HCT116 (cell line): ENCODE data around the gene ETFA.

Experiments used
- CTCF ChIP-seq, 3 experiments: fragments of 200-600 bp in 1 of 3; sonication (generic) in 1 of 3; IDR thresholded peaks in 2 of 3; conservative IDR thresholded peaks in 1 of 3; 2 replicates each; pipeline ENCODE4 v1.5.1; 2012 to 2017; ENCODE audit warnings: low read depth in 2 of 3, low read length in 2 of 3, antibody characterized with exemption in 1 of 3, borderline replicate concordance in 1 of 3, control low read depth in 1 of 3, mild to moderate bottlenecking in 1 of 3, mixed read lengths in 1 of 3, mixed run types in 1 of 3, moderate library complexity in 1 of 3; ENCODE audit not compliant: insufficient read depth in 1 of 3
- MAX ChIP-seq: IDR thresholded peaks from 2 replicates; pipeline ENCODE4 v1.6.1; 2012
- POLR2AphosphoS5 ChIP-seq: IDR thresholded peaks from 2 replicates; pipeline ENCODE4 v1.6.1; 2011; ENCODE audit warnings: mild to moderate bottlenecking, low read depth, low read length, moderate library complexity
- ZFX ChIP-seq: fragments of 450-650 bp; IDR thresholded peaks from 2 replicates; pipeline ENCODE4 v1.6.1; 2017

GRCh38 chr15:76336254-76337058 lies 25.2 kb upstream of the ETFA start, which contains the start of gene ISL2:
- no peak for TF ChIP-seq CTCF (IDR thresholded peaks at IDR 0.05 in 2 of 3, conservative IDR thresholded peaks at IDR 0.05 in 1 of 3; ENCODE audit: borderline replicate concordance in 1 of 3, insufficient read depth in 1 of 3, low read depth in 2 of 3, low read length in 2 of 3)
- TF ChIP-seq ZFX, result no peak
- TF ChIP-seq MAX, result no peak; the same call in 1 of the 2 replicates
- peak; percentile 98 for TF ChIP-seq POLR2AphosphoS5
